Measurements from ENCODE around the gene MTG2. TPM values are rescaled to one million over a fixed set of nuclear protein-coding genes. Genes with fewer than 3 reads are reported as not detected.

Gene MTG2
- total RNA-seq, 3 donors from 2014 or later: 16.3 to 32.1 (median 25.6) TPM

DNA sequence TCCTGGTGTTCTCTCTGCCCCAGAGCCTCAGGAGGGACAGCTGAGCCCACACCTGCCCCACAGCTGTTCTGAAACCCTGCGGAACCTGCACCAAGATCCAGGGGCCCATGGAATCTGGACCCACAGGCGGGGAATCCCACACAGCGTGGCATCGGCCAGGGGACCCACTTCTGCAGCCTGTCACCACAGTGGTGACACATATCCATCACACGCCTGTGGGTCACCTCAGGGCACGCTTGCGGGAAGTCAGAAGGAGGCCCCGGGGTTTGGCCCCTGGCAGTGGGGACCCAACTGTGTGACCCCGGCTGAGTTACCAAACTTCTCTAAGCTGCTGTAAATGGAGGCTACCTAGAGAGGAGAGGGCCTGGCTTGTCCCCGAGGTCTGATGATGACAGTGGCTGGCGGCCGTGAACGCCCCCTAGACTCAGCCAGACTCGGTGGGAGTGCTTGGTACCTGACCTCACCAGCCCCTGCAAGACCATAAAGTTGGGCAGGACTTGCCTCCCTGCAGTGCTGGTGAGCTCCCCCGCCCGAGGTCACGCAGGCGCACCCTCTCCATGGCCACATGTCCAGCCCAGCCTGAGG is 39.5 kb downstream of the MTG2 start:
- H3K27me3 ChIP-seq: peaks cover 3 to 84% of the 10 kb centered on the region in 2 donors
- no peak overlapping the region for H3K4me3 ChIP-seq
- H3K27ac ChIP-seq: no peak overlapping the region
- no peak for DNase-seq (ENCODE audit: low spot score in 2 of 2)
- no peaks in the 10 kb centered on the region for H3K9me3 ChIP-seq
- intact Hi-C loops (cut with DNase I; ENCODE audit: low total_unique reads): no loop called here
- TF ChIP-seq CTCF (IDR thresholded peaks at IDR 0.05) (no peak), POLR2AphosphoS5 (IDR thresholded peaks at IDR 0.05) (no peak), POLR2A (IDR thresholded peaks at IDR 0.05) (no peak)
- H3K36me3 ChIP-seq: no peaks in the 10 kb centered on the region
- H3K4me1 ChIP-seq: peaks cover 6 to 12% of the 10 kb centered on the region in 2 donors

DNA sequence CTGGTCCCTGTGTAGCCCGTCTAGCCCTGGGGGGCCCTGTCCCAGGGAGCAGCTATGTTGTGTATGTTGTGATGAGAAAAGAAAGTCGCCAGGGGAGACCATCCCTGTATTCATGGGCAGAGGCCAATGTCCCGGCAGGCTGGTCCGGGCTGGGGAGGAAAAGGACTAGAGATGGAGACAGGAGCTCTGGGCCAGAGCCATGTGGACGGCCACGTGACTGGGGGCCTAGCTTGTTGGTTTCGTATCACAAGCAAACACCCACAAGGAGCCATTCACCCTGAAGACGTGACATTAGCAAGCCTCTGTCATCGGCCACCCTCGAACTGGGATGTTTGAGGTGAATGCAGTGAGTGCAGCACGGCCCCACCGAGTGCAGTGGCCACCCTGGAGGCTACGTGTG is 40.1 kb downstream of the MTG2 start:
- H3K4me3 ChIP-seq: no peak overlapping the region
- H3K27ac ChIP-seq: no peak overlapping the region
- TF ChIP-seq CTCF (IDR thresholded peaks at IDR 0.05) (no peak), POLR2AphosphoS5 (IDR thresholded peaks at IDR 0.05) (no peak), POLR2A (IDR thresholded peaks at IDR 0.05) (no peak)
- H3K36me3 ChIP-seq: no peaks in the 10 kb centered on the region
- H3K4me1 ChIP-seq: peaks cover 6 to 12% of the 10 kb centered on the region in 2 donors
- intact Hi-C loops (cut with DNase I; ENCODE audit: low total_unique reads): no loop called here
- no peaks in the 10 kb centered on the region for H3K9me3 ChIP-seq
- no peak for DNase-seq (ENCODE audit: low spot score in 2 of 2)
- H3K27me3 ChIP-seq: peaks cover 0 to 84% of the 10 kb centered on the region in 2 donors

- H3K27me3 ChIP-seq: peaks cover 0 to 79% of the 10 kb centered on the region in 2 donors
- DNase-seq (ENCODE audit: low spot score in 2 of 2): no peak
- no peak overlapping the region for H3K27ac ChIP-seq
- no peak for TF ChIP-seq POLR2AphosphoS5 (IDR thresholded peaks at IDR 0.05)
- no peak for TF ChIP-seq CTCF (IDR thresholded peaks at IDR 0.05)
- no peak for TF ChIP-seq POLR2A (IDR thresholded peaks at IDR 0.05)
- H3K9me3 ChIP-seq: no peaks in the 10 kb centered on the region
- no peak overlapping the region for H3K4me3 ChIP-seq
- H3K36me3 ChIP-seq: no peaks in the 10 kb centered on the region
- H3K4me1 ChIP-seq: peaks cover 6 to 12% of the 10 kb centered on the region in 2 donors
- intact Hi-C loops (cut with DNase I; ENCODE audit: low total_unique reads): no loop called here
These were observed 40.7 kb downstream of the MTG2 start for GRCh38 chr20:62223571-62223970.

DNA sequence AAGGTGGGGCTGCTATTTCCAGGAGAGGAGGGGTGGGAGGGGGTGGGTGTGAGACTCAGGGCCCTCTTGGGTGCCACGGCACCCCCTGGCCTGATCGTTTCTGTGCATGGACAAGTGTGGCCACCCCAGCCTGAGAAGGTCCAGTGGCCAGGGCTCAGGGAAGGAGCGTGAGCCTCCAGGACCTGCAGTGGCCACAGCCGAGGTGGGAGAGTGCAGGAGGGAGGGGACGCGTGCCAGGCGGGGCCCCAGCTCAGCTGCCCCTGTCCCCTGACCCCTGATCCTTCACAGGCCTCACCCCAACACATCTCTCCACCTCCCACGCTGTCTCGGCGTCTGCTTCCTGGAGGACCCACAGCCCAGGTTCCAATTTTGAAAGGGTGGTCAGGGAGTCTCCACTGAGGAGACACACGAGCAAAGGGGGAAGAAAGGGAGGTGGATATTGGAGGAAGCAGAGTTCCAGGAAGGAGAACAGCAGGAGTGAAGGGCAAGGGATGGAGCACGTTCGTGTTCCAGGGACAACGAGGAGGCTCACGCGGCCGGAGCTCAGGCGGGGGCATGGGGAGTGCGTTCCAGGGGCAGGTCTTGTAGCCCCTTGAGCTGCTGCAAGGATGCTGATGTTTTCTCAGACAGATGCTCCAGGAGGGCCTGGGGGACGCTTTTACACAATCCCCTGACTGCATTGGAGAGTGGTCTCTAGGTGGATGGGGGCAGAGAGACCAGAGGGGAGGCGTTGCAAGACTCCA is 41.5 kb downstream of the MTG2 start:
- H3K9me3 ChIP-seq: no peaks in the 10 kb centered on the region
- peaks cover 0 to 72% of the 10 kb centered on the region in 2 donors for H3K27me3 ChIP-seq
- no peak overlapping the region for H3K4me3 ChIP-seq
- intact Hi-C loops (cut with DNase I; ENCODE audit: low total_unique reads): no loop called here
- TF ChIP-seq CTCF (IDR thresholded peaks at IDR 0.05) (no peak), POLR2A (IDR thresholded peaks at IDR 0.05) (no peak), POLR2AphosphoS5 (IDR thresholded peaks at IDR 0.05) (no peak)
- peaks cover 6 to 7% of the 10 kb centered on the region in 2 donors for H3K4me1 ChIP-seq
- DNase-seq (ENCODE audit: low spot score in 2 of 2): no peak
- no peak overlapping the region for H3K27ac ChIP-seq
- no peaks in the 10 kb centered on the region for H3K36me3 ChIP-seq

GRCh38 chr20:62225026-62225425 is 42.2 kb downstream of the MTG2 start:
- intact Hi-C loops (cut with DNase I; ENCODE audit: low total_unique reads): no loop called here
- TF ChIP-seq POLR2A (IDR thresholded peaks at IDR 0.05) (no peak), POLR2AphosphoS5 (IDR thresholded peaks at IDR 0.05) (no peak), CTCF (IDR thresholded peaks at IDR 0.05) (no peak)
- peaks cover 0 to 4% of the 10 kb centered on the region in 2 donors for H3K4me1 ChIP-seq
- no peak overlapping the region for H3K27ac ChIP-seq
- DNase-seq (ENCODE audit: low spot score in 2 of 2): no peak
- no peak overlapping the region for H3K4me3 ChIP-seq
- H3K36me3 ChIP-seq: no peaks in the 10 kb centered on the region
- H3K27me3 ChIP-seq: peaks cover 0 to 68% of the 10 kb centered on the region in 2 donors
- no peaks in the 10 kb centered on the region for H3K9me3 ChIP-seq
